Measurements from ENCODE around the gene MPHOSPH9. TPM values are rescaled to one million over a fixed set of nuclear protein-coding genes. Genes with fewer than 3 reads are reported as not detected.
A peak's percentile ranks its signal among the peaks of the same experiment; 100 is the strongest.

The MPHOSPH9 gene
- total RNA-seq, 1 experiment from 2014 or later: 72.3 TPM

DNA sequence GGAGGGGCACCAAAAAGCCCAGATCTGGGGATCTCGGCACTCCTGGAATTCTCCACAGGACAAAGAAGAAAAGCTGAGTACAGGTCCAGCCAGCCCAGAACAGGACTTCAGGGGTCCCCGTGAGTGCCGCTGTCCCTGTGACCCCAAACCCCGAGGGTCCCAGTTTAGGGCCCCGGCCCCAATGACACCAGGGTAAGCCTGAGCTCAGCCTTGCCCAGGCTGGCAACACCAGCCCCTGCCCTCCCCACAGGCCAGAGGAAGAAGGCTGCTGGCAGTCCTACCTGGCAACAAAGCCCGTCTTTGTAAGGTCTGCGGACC lies 36.9 kb upstream of the MPHOSPH9 start:
- Histone ChIP-seq H3K4me1 (ENCODE audit: control insufficient read depth, insufficient read depth, low read length) (peaks cover 14% of the 10 kb centered on the region), H3K36me3 (ENCODE audit: control insufficient read depth, insufficient read depth, low read length) (no peaks in the 10 kb centered on the region; the same call in 1 of the 2 replicates), H3K27ac (ENCODE audit: low read length) (peak overlapping the region; percentile 80), H3K4me3 (ENCODE audit: low read depth in 2 of 2, low read length in 2 of 2) (peak overlapping the region; percentile 71 to 81), H3K9me3 (ENCODE audit: control insufficient read depth, insufficient read depth, low read depth, low read length) (no peaks in the 10 kb centered on the region), H3K27me3 (ENCODE audit: control insufficient read depth, insufficient read depth, low read length) (no peaks in the 10 kb centered on the region)
- in situ Hi-C loops (cut with HindIII; ENCODE audit: low pct_unique_long_range_greater_than_20kb, low sequenced_read_pairs) (no loop called here), intact Hi-C loops (cut with micrococcal nuclease; ENCODE audit: unreplicated experiment) (no loop called here)
- ATAC-seq: no peak
- CTCF ChIA-PET: interaction anchor here (0.7 kb wide), 1 partner anchor 27 kb away, joined by 3 read pairs; no protein-coding TSS in a partner anchor
- no peak for TF ChIP-seq POLR2AphosphoS5 (IDR thresholded peaks at IDR 0.05; ENCODE audit: low read depth, low read length)
- TF ChIP-seq TCF7L2 (IDR thresholded peaks at IDR 0.05; ENCODE audit: low read depth, low read length): no peak
- TF ChIP-seq, protein P1, sequence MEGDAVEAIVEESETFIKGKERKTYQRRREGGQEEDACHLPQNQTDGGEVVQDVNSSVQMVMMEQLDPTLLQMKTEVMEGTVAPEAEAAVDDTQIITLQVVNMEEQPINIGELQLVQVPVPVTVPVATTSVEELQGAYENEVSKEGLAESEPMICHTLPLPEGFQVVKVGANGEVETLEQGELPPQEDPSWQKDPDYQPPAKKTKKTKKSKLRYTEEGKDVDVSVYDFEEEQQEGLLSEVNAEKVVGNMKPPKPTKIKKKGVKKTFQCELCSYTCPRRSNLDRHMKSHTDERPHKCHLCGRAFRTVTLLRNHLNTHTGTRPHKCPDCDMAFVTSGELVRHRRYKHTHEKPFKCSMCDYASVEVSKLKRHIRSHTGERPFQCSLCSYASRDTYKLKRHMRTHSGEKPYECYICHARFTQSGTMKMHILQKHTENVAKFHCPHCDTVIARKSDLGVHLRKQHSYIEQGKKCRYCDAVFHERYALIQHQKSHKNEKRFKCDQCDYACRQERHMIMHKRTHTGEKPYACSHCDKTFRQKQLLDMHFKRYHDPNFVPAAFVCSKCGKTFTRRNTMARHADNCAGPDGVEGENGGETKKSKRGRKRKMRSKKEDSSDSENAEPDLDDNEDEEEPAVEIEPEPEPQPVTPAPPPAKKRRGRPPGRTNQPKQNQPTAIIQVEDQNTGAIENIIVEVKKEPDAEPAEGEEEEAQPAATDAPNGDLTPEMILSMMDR (IDR thresholded peaks at IDR 0.05): no peak
- TF ChIP-seq, protein P2, sequence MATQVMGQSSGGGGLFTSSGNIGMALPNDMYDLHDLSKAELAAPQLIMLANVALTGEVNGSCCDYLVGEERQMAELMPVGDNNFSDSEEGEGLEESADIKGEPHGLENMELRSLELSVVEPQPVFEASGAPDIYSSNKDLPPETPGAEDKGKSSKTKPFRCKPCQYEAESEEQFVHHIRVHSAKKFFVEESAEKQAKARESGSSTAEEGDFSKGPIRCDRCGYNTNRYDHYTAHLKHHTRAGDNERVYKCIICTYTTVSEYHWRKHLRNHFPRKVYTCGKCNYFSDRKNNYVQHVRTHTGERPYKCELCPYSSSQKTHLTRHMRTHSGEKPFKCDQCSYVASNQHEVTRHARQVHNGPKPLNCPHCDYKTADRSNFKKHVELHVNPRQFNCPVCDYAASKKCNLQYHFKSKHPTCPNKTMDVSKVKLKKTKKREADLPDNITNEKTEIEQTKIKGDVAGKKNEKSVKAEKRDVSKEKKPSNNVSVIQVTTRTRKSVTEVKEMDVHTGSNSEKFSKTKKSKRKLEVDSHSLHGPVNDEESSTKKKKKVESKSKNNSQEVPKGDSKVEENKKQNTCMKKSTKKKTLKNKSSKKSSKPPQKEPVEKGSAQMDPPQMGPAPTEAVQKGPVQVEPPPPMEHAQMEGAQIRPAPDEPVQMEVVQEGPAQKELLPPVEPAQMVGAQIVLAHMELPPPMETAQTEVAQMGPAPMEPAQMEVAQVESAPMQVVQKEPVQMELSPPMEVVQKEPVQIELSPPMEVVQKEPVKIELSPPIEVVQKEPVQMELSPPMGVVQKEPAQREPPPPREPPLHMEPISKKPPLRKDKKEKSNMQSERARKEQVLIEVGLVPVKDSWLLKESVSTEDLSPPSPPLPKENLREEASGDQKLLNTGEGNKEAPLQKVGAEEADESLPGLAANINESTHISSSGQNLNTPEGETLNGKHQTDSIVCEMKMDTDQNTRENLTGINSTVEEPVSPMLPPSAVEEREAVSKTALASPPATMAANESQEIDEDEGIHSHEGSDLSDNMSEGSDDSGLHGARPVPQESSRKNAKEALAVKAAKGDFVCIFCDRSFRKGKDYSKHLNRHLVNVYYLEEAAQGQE (IDR thresholded peaks at IDR 0.05; ENCODE audit: insufficient read depth in 1 of 2, low read depth in 2 of 2, low read length in 1 of 2): no peak
- no peak for TF ChIP-seq SIN3A (IDR thresholded peaks at IDR 0.05; ENCODE audit: borderline replicate concordance, insufficient read depth, low read depth, low read length)
- POLR2A ChIA-PET: no interaction called here
- DNase-seq (ENCODE audit: low read depth, low spot score): no peak
- no TSS peak for BruUV-seq (replicated peaks)

DNA sequence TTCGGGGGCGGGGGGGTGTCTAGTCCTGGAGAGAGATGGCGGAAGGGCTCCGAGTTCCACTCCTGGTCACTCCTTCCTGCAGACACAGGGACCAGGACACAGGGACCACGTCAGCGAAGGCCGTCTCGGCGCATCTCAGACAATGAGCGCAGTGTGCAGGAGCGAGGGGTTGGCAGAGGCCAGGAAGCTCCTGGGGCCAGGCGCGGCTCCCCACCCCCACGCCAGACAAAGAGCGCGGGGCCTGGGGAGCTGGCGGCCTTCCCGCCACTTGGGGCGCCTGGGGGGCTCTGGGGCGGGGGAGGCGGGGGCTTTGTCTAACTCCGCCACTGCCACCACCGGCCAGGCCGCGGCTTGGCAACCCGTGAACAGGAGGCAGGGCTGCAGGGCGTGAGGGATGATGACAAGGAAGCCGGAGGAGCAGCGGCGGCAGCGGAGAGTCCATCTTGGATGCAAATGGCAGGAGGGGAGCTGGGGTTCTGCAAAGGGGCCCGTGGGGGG lies 36.5 kb upstream of the MPHOSPH9 start:
- in situ Hi-C loops (cut with HindIII; ENCODE audit: low pct_unique_long_range_greater_than_20kb, low sequenced_read_pairs) (no loop called here), intact Hi-C loops (cut with micrococcal nuclease; ENCODE audit: unreplicated experiment) (no loop called here)
- H3K4me3 ChIP-seq (ENCODE audit: low read depth in 2 of 2, low read length in 2 of 2): peak overlapping the region; percentile 71 to 81
- H3K4me1 ChIP-seq (ENCODE audit: control insufficient read depth, insufficient read depth, low read length): peaks cover 14% of the 10 kb centered on the region
- H3K27ac ChIP-seq (ENCODE audit: low read length): peak overlapping the region; percentile 80
- CTCF ChIA-PET: no interaction called here
- no peaks in the 10 kb centered on the region for H3K9me3 ChIP-seq (ENCODE audit: control insufficient read depth, insufficient read depth, low read depth, low read length)
- no peaks in the 10 kb centered on the region for H3K27me3 ChIP-seq (ENCODE audit: control insufficient read depth, insufficient read depth, low read length)
- DNase-seq (ENCODE audit: low read depth, low spot score) (no peak), ATAC-seq (peak; percentile 28)
- BruUV-seq (replicated peaks): no TSS peak
- POLR2A ChIA-PET: no interaction called here
- TF ChIP-seq TCF7L2 (IDR thresholded peaks at IDR 0.05; ENCODE audit: low read depth, low read length) (no peak), POLR2AphosphoS5 (IDR thresholded peaks at IDR 0.05; ENCODE audit: low read depth, low read length) (no peak), SIN3A (IDR thresholded peaks at IDR 0.05; ENCODE audit: borderline replicate concordance, insufficient read depth, low read depth, low read length) (no peak)
- TF ChIP-seq, protein P2 (IDR thresholded peaks at IDR 0.05; ENCODE audit: insufficient read depth in 1 of 2, low read depth in 2 of 2, low read length in 1 of 2): no peak
- TF ChIP-seq, protein P1 (IDR thresholded peaks at IDR 0.05): no peak
- no peaks in the 10 kb centered on the region; the same call in 1 of the 2 replicates for H3K36me3 ChIP-seq (ENCODE audit: control insufficient read depth, insufficient read depth, low read length)
